Stimulated activated effector memory CD8-positive, alpha-beta T cell treated with anti-CD3 and anti-CD28 coated beads, Interleukin-12 subunit alpha, Interleukin-12 subunit beta, amount 100 ng/mL, for 72 hours (primary cell): ENCODE data around the gene DPEP2.

Experiments
- ATAC-seq: fragments of 150-1000 bp; cut with Tn5 transposase; 2 replicates; pipeline ENCODE4 v1.10.0; 2021
- DNase-seq, 2 donors: peaks; one replicate each; pipeline ENCODE4 v3.0.0; 2021 to 2022; ENCODE audit warnings: low spot score in 2 of 2
- H3K27ac Mint-ChIP-seq: one replicate; pipeline ENCODE4 v1.8.0; 2022; ENCODE audit warnings: mild to moderate bottlenecking, mixed read lengths
- H3K36me3 Mint-ChIP-seq: one replicate; pipeline ENCODE4 v1.8.0; 2022; ENCODE audit warnings: mild to moderate bottlenecking, mixed read lengths
- H3K4me1 Mint-ChIP-seq: one replicate; pipeline ENCODE4 v1.8.0; 2022; ENCODE audit warnings: mixed read lengths
- H3K4me3 Mint-ChIP-seq: one replicate; pipeline ENCODE4 v1.8.0; 2022; ENCODE audit warnings: mild to moderate bottlenecking, mixed read lengths
- H3K9me3 Mint-ChIP-seq: one replicate; pipeline ENCODE4 v1.8.0; 2022; ENCODE audit warnings: mixed read lengths

The DPEP2 gene

DNA sequence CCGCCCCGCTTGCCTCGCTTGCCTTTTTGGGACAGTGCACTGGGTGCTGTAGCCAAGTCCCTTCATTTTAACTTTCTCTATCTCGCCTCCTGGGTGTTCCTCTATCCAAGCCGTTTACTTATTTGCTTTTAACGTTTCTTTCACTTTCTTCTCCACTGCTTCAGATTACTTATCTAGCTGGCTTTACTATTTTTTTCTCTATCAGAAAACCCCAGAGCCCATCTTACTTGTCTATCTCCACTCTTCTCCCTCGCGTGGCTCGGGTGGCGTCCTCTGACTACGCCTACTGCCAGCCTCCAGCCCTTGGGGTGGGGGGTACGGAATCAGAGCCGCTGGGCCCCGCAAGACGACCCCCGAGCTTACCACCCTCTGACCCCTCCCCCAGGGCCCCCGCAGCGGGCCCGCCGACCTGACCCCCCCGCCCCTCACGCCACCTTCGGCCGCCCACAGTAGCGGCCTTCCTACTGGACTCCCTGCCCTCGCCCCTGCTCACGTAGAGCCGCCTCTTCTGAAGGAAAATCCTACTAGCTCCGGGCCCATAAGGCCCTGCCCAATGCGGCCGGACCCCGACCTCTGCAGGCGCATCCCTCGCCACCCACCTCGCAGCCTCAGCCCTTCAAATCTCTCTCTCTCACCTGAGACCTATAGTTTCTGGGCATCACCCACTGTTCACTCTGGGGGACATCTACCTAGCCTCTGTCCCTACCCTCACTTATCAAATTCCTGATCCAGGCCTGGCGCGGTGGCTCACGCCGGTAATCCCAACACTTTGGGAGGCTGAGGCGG is 29.8 kb downstream of the DPEP2 start:
- Mint-ChIP-seq H3K27ac (peak overlapping the region; percentile 74), H3K36me3 (peaks cover 7% of the 10 kb centered on the region), H3K4me1 (peaks cover 31% of the 10 kb centered on the region), H3K9me3 (no peaks in the 10 kb centered on the region), H3K4me3 (peak overlapping the region; percentile 92)
- ATAC-seq (no peak), DNase-seq (no peak)

- Mint-ChIP-seq H3K9me3 (no peaks in the 10 kb centered on the region), H3K4me1 (peaks cover 33% of the 10 kb centered on the region), H3K27ac (peak within 1 kb of the TSS; percentile 74), H3K36me3 (peaks cover 7% of the 10 kb centered on the region), H3K4me3 (peak within 1 kb of the TSS; percentile 92)
- DNase-seq (peak; percentile 76 to 95), ATAC-seq (peak; percentile 89)
Measured at GRCh38 chr16:67968400-67969253, 30.7 kb downstream of the DPEP2 start, which contains the start of gene SLC12A4. Gene SLC12A4, minus strand, starts transcription at chr16:67968637. Its CDS starts 84 bp downstream, at chr16:67968553.

DNA sequence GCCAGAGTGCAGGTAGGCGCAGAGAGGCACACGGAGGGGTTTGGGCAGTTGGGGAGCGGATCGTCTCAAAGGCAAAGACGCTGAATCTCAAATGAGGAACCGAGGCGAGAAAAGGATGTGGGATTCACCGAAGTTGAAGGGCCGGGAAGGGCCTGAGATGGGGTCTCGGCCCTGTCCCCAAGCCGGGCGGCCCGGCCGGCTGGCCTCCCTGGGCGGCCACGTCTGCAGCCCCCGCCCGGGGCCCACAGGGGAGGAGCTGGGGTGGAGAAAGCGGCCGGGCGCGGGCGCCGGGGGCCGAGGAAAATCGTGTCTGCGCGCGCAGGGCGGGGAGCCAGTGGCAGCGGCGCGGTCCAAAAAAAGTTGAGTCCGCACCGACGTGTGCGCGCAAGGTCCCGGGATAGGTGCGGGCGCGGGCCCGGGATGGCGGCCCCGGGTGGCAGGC is 31.3 kb downstream of the DPEP2 start:
- DNase-seq (peak in 1 of 2 donors; percentile 25), ATAC-seq (peak; percentile 27)
- Mint-ChIP-seq H3K4me3 (peak overlapping the region; percentile 92), H3K36me3 (peaks cover 7% of the 10 kb centered on the region), H3K9me3 (no peaks in the 10 kb centered on the region), H3K27ac (peak overlapping the region; percentile 74), H3K4me1 (peaks cover 33% of the 10 kb centered on the region)

- ATAC-seq, result peak; percentile 64
Measured at GRCh38 chr16:67967183-67967957, 31.9 kb downstream of the DPEP2 start.

GRCh38 chr16:67966549-67967182 is 32.6 kb downstream of the DPEP2 start:
- DNase-seq, result no peak
- Mint-ChIP-seq H3K4me1 (peaks cover 33% of the 10 kb centered on the region), H3K4me3 (peak overlapping the region; percentile 92), H3K36me3 (peaks cover 17% of the 10 kb centered on the region), H3K9me3 (no peaks in the 10 kb centered on the region), H3K27ac (peak overlapping the region; percentile 74)
- ATAC-seq, result no peak

More at GRCh38 chr16:67967183-67967957, 31.9 kb downstream of the DPEP2 start:
- peak in 1 of 2 donors; percentile 69 for DNase-seq
- peak overlapping the region; percentile 74 for H3K27ac Mint-ChIP-seq
- no peaks in the 10 kb centered on the region for H3K9me3 Mint-ChIP-seq
- peaks cover 33% of the 10 kb centered on the region for H3K4me1 Mint-ChIP-seq
- H3K4me3 Mint-ChIP-seq, result peak overlapping the region; percentile 92
- peaks cover 10% of the 10 kb centered on the region for H3K36me3 Mint-ChIP-seq

DNA sequence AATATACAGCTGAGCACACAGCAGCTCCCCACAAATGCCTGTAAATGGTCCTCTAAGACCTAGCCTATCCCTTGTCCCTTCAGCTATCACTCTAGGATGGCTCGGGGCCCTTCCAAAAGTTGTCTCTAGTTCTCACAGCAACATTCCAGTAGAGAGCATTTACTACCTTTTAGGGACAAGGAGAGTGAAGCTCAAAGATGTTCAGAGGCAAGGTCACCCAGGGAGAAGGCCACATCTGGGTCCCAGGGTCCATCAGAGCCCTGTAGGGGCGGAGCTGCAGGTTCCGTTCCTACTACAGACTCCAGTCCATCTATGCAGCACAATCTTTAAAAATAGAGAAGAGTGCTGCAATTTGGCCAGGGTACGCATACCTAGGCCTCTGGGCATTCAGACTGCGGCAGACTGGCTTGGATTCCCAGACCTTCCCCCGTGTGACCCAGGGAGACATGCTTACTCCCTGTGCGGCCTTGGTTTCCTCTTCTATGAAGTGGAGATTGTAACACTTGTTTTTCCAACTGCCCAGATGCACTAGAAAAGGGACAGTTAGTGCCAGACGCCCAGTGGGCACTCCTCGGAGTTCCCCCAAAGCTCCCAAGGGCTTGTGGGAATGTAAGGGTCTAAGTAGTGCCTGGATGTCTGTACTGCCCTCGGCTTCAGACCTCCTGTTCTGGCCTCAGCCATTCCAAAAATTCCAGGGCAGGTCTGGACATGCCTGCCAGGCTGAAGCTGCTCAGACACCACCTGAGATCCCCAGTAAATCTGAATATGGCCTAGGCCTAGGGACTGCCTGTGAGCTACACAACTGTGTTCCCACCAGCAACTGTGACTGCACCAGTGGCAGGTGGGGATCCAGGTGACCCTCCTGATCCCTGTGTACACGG is 33.4 kb downstream of the DPEP2 start:
- no peak overlapping the region for H3K27ac Mint-ChIP-seq
- H3K9me3 Mint-ChIP-seq, result no peaks in the 10 kb centered on the region
- peak overlapping the region; percentile 92 for H3K4me3 Mint-ChIP-seq
- DNase-seq (no peak), ATAC-seq (no peak)
- H3K36me3 Mint-ChIP-seq, result peaks cover 24% of the 10 kb centered on the region
- peaks cover 33% of the 10 kb centered on the region for H3K4me1 Mint-ChIP-seq

GRCh38 chr16:67964477-67965131 is 34.7 kb downstream of the DPEP2 start:
- H3K36me3 Mint-ChIP-seq, result peaks cover 31% of the 10 kb centered on the region
- no peak overlapping the region for H3K27ac Mint-ChIP-seq
- H3K4me3 Mint-ChIP-seq, result no peak overlapping the region
- H3K4me1 Mint-ChIP-seq, result peaks cover 28% of the 10 kb centered on the region
- no peaks in the 10 kb centered on the region for H3K9me3 Mint-ChIP-seq
- ATAC-seq (no peak), DNase-seq (no peak)

DNA sequence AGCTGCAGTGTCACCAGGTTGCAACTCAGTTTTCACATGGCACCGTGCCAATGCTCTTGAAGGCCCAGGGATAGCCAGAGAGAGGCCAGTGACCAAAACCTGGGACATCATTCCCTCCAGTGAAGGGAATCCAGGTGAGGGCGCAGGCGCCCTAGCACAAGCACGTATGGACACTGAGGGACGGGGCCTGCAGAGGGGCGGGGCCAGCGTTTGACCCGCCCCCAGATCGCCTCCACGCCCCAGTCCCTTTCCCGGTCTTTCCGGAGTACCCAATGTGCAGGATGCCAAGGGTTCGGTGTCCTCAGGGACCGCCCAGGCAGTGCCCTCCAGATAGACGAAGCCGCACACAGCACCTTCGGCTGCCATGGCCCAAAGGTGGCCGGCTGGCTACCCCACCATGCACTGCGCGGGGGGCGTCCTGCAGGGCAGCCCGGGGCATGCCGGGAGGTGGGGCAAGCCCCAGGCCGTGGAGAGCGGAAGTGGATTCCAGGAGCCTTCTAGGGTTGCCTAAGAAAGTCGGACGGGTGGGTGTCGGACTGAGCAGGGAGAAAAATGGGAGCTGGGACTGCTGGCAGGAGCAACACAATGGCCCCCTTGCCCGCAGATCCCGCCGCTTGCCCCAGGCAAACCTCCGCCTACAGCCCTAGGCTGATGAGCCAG is 35.5 kb downstream of the DPEP2 start:
- Mint-ChIP-seq H3K27ac (no peak overlapping the region), H3K4me3 (no peak overlapping the region), H3K4me1 (peaks cover 21% of the 10 kb centered on the region), H3K36me3 (peaks cover 31% of the 10 kb centered on the region), H3K9me3 (no peaks in the 10 kb centered on the region)
- no peak for ATAC-seq
- DNase-seq, result no peak

GRCh38 chr16:67963292-67963661 is 36.0 kb downstream of the DPEP2 start:
- H3K36me3 Mint-ChIP-seq, result peaks cover 31% of the 10 kb centered on the region

DNA sequence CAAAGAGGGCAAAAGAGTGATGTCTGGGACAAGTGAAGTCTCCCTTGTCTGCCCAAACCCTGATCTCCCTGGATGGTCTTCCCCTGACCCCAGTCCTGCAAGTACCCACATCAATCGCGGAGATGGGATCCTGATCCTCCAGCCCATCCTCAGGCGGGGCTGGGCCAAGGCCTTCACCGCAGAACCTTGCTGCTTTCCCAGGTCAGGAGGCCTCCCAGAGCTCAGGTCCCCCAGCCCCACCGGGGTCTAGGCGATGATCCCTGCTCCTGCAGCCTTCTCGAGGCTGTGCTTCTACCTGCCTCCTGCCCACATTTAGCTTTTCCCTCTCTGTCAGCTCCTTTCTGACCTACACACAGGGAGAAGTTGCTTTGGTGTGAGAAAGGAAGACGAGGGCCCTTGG is 37.1 kb downstream of the DPEP2 start:
- DNase-seq (no peak), ATAC-seq (no peak)
- H3K4me3 Mint-ChIP-seq, result no peak overlapping the region
- no peak overlapping the region for H3K27ac Mint-ChIP-seq
- H3K4me1 Mint-ChIP-seq, result peaks cover 12% of the 10 kb centered on the region
- peaks cover 27% of the 10 kb centered on the region for H3K36me3 Mint-ChIP-seq
- H3K9me3 Mint-ChIP-seq, result no peaks in the 10 kb centered on the region

More at GRCh38 chr16:67963292-67963661, 36.0 kb downstream of the DPEP2 start:
- Mint-ChIP-seq H3K4me1 (peaks cover 21% of the 10 kb centered on the region), H3K27ac (no peak overlapping the region), H3K4me3 (no peak overlapping the region), H3K9me3 (no peaks in the 10 kb centered on the region)
- ATAC-seq (no peak), DNase-seq (no peak)

DNA sequence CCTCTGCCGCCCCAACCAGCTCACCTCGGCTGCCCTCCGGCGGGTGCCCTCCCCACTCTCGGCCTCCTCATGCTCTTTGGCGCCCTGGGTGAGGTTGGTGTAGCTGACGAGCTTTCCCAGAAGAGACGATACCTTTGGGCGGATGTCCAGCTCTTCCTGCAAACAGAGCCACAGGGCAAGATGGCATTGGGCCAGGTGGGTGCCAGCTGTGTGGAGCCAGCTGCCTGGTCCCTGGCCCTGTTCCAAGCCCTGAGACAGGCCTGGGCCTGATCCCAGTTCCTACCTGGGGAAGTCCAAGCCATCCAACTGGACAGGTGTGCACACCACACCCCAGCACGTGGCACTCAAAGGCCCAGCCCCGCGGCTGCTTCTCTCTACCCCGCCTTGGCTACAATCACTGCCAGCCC is 37.7 kb downstream of the DPEP2 start:
- ATAC-seq, result no peak
- H3K27ac Mint-ChIP-seq, result no peak overlapping the region
- H3K4me1 Mint-ChIP-seq, result peaks cover 6% of the 10 kb centered on the region
- no peak for DNase-seq
- H3K36me3 Mint-ChIP-seq, result peaks cover 25% of the 10 kb centered on the region
- H3K9me3 Mint-ChIP-seq, result no peaks in the 10 kb centered on the region
- H3K4me3 Mint-ChIP-seq, result no peak overlapping the region

- Mint-ChIP-seq H3K4me3 (no peak overlapping the region), H3K9me3 (no peaks in the 10 kb centered on the region), H3K4me1 (peaks cover 4% of the 10 kb centered on the region), H3K36me3 (peaks cover 30% of the 10 kb centered on the region), H3K27ac (peak overlapping the region; percentile 60)
- DNase-seq (no peak), ATAC-seq (no peak)
Measured at GRCh38 chr16:67959536-67960329, 39.6 kb downstream of the DPEP2 start.
